Left lung (tissue), 10 donors: Measurements from ENCODE around the gene THOC3. TPM values are rescaled to one million over a fixed set of nuclear protein-coding genes. Genes with fewer than 3 reads are reported as not detected.
A peak's percentile ranks its signal among the peaks of the same experiment; 100 is the strongest.
"Not testable (repeated sequence)": the region's sequence is repeated elsewhere in the genome, so short reads cannot be mapped to it uniquely, and the experiment has no call there.

Experiments used
- ATAC-seq: fragments of 200-7000 bp; cut with Tn5 transposase; one replicate; pipeline ENCODE4 v1.9.1; 2020; ENCODE audit warnings: moderate library complexity
- DNase-seq, 4 donors: peaks; one replicate each; pipeline ENCODE4 v3.0.0-alpha.2; 2013 to 2020
- H3K27ac ChIP-seq, 2 donors: fragments of 200-600 bp; sonication (generic) in 1 of 2; one replicate each; pipeline versions ENCODE4 v1.5.0 to v1.8.0; 2020 to 2021
- H3K27me3 ChIP-seq, 2 donors: fragments of 200-600 bp; sonication (generic) in 1 of 2; one replicate each; pipeline versions ENCODE4 v1.5.0 to v1.8.0; 2020 to 2021
- H3K36me3 ChIP-seq, 2 donors: fragments of 200-600 bp; sonication (generic) in 1 of 2; one replicate each; pipeline versions ENCODE4 v1.5.0 to v1.8.0; 2020 to 2021
- H3K4me1 ChIP-seq, 2 donors: fragments of 200-600 bp; one replicate each; pipeline ENCODE4 v1.8.0; 2021
- H3K4me3 ChIP-seq, 2 donors: fragments of 200-600 bp; sonication (generic) in 1 of 2; one replicate each; pipeline versions ENCODE4 v1.5.0 to v1.8.0; 2020 to 2021; ENCODE audit warnings: mild to moderate bottlenecking in 1 of 2
- H3K9me3 ChIP-seq, 2 donors: fragments of 200-600 bp; sonication (generic) in 1 of 2; one replicate each; pipeline versions ENCODE4 v1.5.0 to v1.8.0; 2020 to 2021
- CTCF ChIP-seq, 2 donors: fragments of 200-600 bp; sonication (generic) in 1 of 2; IDR thresholded peaks; one replicate each; pipeline versions ENCODE4 v1.5.0 to v1.8.0; 2021; ENCODE audit warnings: antibody characterized with exemption in 2 of 2
- intact Hi-C, 2 donors: fragments of 100-400 bp; cut with DNase I; formaldehyde crosslinking; loops; one replicate each; pipeline versions ENCODE4 v1.11.2 to v1.14.2; 2022
- polyA plus RNA-seq, 6 donors: library from polyadenylated mRNA; unstranded; fragments of 120-200 nt; gene quantifications; one replicate each; pipeline ENCODE4 v1.2.1, GENCODE V29; 2013; ENCODE audit not compliant: insufficient read length in 6 of 6
- total RNA-seq, 2 donors: library from RNA; stranded (reverse); fragmentation: NEBNext Ultra II Directional; extraction: Animal tissue kit (Norgen Biotek cat#: 25700); gene quantifications; one replicate each; pipeline ENCODE4 v1.2.1, GENCODE V29; 2021
- donor health status: DM: no; HTN: yes; CAD: no.
- donor health status: DM: no; HTN: no; CAD: no.

Gene THOC3
- total and polyA plus RNA-seq, 8 donors: 38.7 to 108 (median 56.3) TPM

GRCh38 chr5:175925106-175925505 is 43.0 kb downstream of the THOC3 start:
- H3K27ac ChIP-seq, H3K9me3 ChIP-seq, H3K27me3 ChIP-seq, H3K4me3 ChIP-seq, H3K36me3 ChIP-seq, DNase-seq, H3K4me1 ChIP-seq, intact Hi-C loops, ATAC-seq: not testable (repeated sequence)

GRCh38 chr5:175922192-175922885 is 45.8 kb downstream of the THOC3 start:
- Histone ChIP-seq H3K4me1 (no peaks in the 10 kb centered on the region), H3K9me3 (no peaks in the 10 kb centered on the region), H3K27ac (no peak overlapping the region), H3K36me3 (no peaks in the 10 kb centered on the region), H3K4me3 (no peak overlapping the region), H3K27me3 (no peaks in the 10 kb centered on the region)
- no peak for DNase-seq
- no peak for ATAC-seq
- TF ChIP-seq CTCF (IDR thresholded peaks at IDR 0.05): no peak
- intact Hi-C loops: no loop called here

GRCh38 chr5:175921061-175921730 is 46.9 kb downstream of the THOC3 start:
- no peak for ATAC-seq
- H3K36me3 ChIP-seq: no peaks in the 10 kb centered on the region
- TF ChIP-seq CTCF (IDR thresholded peaks at IDR 0.05): no peak
- intact Hi-C loops: no loop called here
- no peaks in the 10 kb centered on the region for H3K9me3 ChIP-seq
- H3K4me1 ChIP-seq: no peaks in the 10 kb centered on the region
- no peak for DNase-seq
- H3K4me3 ChIP-seq: no peak overlapping the region
- H3K27me3 ChIP-seq: no peaks in the 10 kb centered on the region
- H3K27ac ChIP-seq: no peak overlapping the region

- H3K27ac ChIP-seq: no peak overlapping the region
- TF ChIP-seq CTCF (IDR thresholded peaks at IDR 0.05): no peak
- intact Hi-C loops: no loop called here
- H3K36me3 ChIP-seq: no peaks in the 10 kb centered on the region
- H3K4me1 ChIP-seq: no peaks in the 10 kb centered on the region
- no peaks in the 10 kb centered on the region for H3K27me3 ChIP-seq
- H3K9me3 ChIP-seq: no peaks in the 10 kb centered on the region
- no peak for ATAC-seq
- no peak for DNase-seq
- H3K4me3 ChIP-seq: no peak overlapping the region
Measured at GRCh38 chr5:175920231-175920811, 47.8 kb downstream of the THOC3 start.

GRCh38 chr5:175915066-175916037 is 52.8 kb downstream of the THOC3 start:
- H3K4me3 ChIP-seq, H3K4me1 ChIP-seq, H3K9me3 ChIP-seq, H3K27me3 ChIP-seq, DNase-seq, intact Hi-C loops, ATAC-seq, H3K36me3 ChIP-seq, H3K27ac ChIP-seq: not testable (repeated sequence)

GRCh38 chr5:175913835-175914672 is 54.1 kb downstream of the THOC3 start:
- peak; percentile 25 for ATAC-seq
- intact Hi-C loops, H3K36me3 ChIP-seq, H3K4me3 ChIP-seq, H3K27me3 ChIP-seq, H3K4me1 ChIP-seq, H3K9me3 ChIP-seq, H3K27ac ChIP-seq: not testable (repeated sequence)
- DNase-seq: peak in 1 of 4 donors; percentile 77

GRCh38 chr5:175910072-175910471 is 58.0 kb downstream of the THOC3 start:
- H3K27ac ChIP-seq, intact Hi-C loops: not testable (repeated sequence)
- DNase-seq: peak in 1 of 4 donors; percentile 71

More at GRCh38 chr5:175910072-175910471, 58.0 kb downstream of the THOC3 start:
- not testable (repeated sequence) for H3K9me3 ChIP-seq, H3K4me3 ChIP-seq, H3K27me3 ChIP-seq, H3K4me1 ChIP-seq, H3K36me3 ChIP-seq, ATAC-seq
